ENCODE measurements around the gene RALGPS2. TPM values are rescaled to one million over a fixed set of nuclear protein-coding genes. Genes with fewer than 3 reads are reported as not detected.

Gene RALGPS2
- total and polyA plus RNA-seq, 11 donors, result 1.6 to 12.7 (median 8.0) TPM

DNA sequence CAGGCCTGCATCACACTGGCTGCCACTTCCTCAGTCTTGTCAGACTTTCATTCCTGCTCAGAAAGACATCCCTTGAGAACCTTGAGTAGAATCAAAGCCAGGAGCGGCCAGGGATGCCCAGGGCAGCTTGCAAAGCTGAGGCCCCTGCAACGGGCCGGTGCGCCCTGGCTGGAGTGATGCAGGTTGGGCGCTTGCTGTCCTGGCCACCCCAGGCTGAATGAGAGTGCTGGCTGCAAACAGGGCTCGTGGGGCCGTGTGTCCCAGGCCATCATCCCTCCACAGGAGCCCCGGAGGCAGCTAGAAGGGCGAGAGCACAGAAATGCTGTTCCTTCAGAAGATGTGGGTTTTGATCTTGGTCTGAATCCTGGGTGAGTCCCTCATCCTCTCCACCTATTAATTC lies 233.4 kb downstream of the RALGPS2 start:
- ATAC-seq (no peak), DNase-seq (no peak)
- TF ChIP-seq POLR2A (IDR thresholded peaks at IDR 0.05), result no peak
- TF ChIP-seq, protein P1, sequence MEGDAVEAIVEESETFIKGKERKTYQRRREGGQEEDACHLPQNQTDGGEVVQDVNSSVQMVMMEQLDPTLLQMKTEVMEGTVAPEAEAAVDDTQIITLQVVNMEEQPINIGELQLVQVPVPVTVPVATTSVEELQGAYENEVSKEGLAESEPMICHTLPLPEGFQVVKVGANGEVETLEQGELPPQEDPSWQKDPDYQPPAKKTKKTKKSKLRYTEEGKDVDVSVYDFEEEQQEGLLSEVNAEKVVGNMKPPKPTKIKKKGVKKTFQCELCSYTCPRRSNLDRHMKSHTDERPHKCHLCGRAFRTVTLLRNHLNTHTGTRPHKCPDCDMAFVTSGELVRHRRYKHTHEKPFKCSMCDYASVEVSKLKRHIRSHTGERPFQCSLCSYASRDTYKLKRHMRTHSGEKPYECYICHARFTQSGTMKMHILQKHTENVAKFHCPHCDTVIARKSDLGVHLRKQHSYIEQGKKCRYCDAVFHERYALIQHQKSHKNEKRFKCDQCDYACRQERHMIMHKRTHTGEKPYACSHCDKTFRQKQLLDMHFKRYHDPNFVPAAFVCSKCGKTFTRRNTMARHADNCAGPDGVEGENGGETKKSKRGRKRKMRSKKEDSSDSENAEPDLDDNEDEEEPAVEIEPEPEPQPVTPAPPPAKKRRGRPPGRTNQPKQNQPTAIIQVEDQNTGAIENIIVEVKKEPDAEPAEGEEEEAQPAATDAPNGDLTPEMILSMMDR (IDR thresholded peaks at IDR 0.05), result no peak
- no peaks in the 10 kb centered on the region for H3K9me3 ChIP-seq
- no peak overlapping the region for H3K27ac ChIP-seq
- intact Hi-C loops (cut with DNase I), result no loop called here
- H3K36me3 ChIP-seq, result no peaks in the 10 kb centered on the region
- H3K4me3 ChIP-seq, result no peak overlapping the region
- peaks cover 0 to 6% (median 1%) of the 10 kb centered on the region in 12 donors for H3K4me1 ChIP-seq
- WGBS, 4 donors, result 92 to 98% (median 94%) methylated on average over 5 to 9 of the region's 9 CpGs
- H3K27me3 ChIP-seq, result no peaks in the 10 kb centered on the region

DNA sequence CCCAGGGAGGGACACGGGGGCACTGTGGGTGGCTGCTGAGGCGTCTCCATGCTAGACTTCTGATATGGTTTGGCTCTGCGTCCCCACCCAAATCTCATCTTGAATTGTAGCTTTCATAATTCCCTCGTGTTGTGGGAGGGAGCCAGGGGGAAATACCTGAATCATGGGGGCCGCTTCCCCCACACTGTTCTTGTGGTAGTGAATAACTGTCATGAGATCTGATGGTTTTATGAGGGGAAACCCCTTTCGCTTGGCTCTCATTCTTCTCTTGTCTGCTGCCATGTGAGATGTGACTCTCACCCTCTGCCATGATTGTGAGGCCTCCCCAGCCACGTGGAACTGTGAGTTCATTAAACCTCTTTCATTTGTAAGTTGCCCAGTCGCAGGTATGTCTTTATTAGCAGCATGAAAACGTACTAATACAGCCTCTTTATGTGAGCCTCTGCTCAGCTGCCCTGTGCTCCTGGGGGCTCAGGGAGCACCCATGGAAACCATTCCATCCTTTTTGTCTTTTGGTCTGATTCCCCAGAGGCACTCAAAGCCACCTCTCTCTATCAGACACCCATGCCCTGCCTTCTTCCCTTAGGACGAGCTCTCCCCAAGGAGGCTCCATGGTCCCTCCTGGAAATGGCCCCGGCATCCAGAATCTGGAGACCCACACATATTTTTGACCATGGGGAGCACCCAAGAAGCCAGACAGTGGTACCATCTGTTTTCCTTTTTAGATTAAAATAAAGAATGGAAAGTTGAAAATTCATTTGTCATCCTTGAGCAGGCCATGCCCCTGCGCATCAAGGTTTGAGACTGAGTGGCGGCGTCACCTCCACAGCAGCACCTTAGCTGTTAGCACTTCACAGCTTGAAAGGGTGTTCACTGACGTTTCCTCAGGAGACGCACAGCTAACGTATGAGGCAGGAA lies 234.8 kb downstream of the RALGPS2 start:
- Histone ChIP-seq H3K27me3 (no peaks in the 10 kb centered on the region), H3K4me1 (peaks cover 0 to 2% (median 0%) of the 10 kb centered on the region in 12 donors), H3K27ac (no peak overlapping the region), H3K36me3 (no peaks in the 10 kb centered on the region), H3K9me3 (peaks cover 0 to 7% (median under 1%) of the 10 kb centered on the region in 12 donors), H3K4me3 (no peak overlapping the region)
- no peak for TF ChIP-seq POLR2A (IDR thresholded peaks at IDR 0.05)
- TF ChIP-seq, protein P1 (IDR thresholded peaks at IDR 0.05), result no peak
- DNase-seq (no peak), ATAC-seq (no peak)
- 86 to 92% (median 89%) methylated on average over 17 of the region's 17 CpGs for WGBS, 4 donors
- intact Hi-C loops (cut with DNase I), result no loop called here

DNA sequence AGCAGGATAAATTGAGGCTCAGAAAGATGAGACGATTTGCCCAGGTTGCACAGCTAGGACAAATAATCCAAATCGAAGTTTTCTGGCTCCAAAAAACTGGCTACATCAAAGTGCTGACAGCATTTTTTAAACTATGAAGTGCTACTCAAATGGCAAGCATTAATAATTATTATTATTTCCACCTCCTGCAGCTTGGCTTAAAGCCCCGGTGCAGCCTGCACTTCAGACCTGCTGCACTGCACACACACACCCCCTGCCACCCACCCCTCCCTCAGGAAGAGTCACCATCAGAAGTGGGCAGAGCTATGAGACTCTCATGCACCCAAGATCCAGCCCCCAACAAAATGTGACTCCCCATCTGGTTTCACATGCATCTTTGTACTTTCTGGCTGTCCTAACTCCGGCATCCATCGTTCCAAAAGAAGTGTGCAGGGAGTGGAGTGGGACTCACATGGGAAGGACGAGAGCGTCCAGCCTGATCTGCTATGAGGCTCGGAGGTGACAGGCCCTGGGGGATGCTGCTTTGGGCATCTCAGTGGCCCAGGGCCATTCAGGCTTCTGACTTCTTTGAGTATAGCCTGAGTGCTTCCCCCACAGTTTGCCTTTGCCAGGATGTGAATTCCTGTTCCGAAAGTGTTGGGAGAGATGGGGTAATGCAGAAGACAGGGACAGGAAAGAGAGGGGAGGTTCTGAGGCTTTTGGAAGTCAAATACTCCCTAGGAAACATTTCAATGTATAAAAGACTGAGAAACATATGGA lies 235.6 kb downstream of the RALGPS2 start:
- H3K36me3 ChIP-seq, result no peaks in the 10 kb centered on the region
- ATAC-seq, result no peak
- H3K4me3 ChIP-seq, result no peak overlapping the region
- no peaks in the 10 kb centered on the region for H3K27me3 ChIP-seq
- no peak for TF ChIP-seq POLR2A (IDR thresholded peaks at IDR 0.05)
- TF ChIP-seq, protein P1 (IDR thresholded peaks at IDR 0.05), result no peak
- 65 to 76% (median 72%) methylated on average over 9 of the region's 9 CpGs for WGBS, 4 donors
- H3K27ac ChIP-seq, result no peak overlapping the region
- peaks cover 0 to 2% (median 0%) of the 10 kb centered on the region in 12 donors for H3K4me1 ChIP-seq
- no peak for DNase-seq
- intact Hi-C loops (cut with DNase I), result no loop called here
- H3K9me3 ChIP-seq, result peaks cover 0 to 14% (median 2%) of the 10 kb centered on the region in 12 donors

DNA sequence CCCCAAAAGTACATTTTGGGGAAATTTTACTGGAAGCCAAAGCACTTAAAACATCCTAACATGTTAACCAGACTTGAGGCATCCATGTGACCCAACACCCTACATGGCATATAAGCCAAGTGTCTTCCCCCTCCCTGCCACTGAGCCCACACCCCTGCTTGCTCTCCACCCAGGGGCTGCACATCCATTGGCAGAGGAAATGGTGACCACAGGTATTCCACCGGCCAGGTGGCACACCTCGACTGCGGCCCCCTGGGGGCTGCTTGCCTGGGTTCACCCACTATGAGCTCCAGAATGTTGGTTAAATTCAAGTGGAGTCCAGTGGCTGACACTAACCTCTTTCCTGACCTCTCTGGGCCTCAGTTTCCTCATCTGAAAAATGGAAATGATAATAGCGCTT lies 236.3 kb downstream of the RALGPS2 start:
- Histone ChIP-seq H3K4me1 (peaks cover 0 to 2% (median 0%) of the 10 kb centered on the region in 12 donors), H3K9me3 (peaks cover 0 to 15% (median 2%) of the 10 kb centered on the region in 12 donors), H3K27ac (no peak overlapping the region), H3K36me3 (no peaks in the 10 kb centered on the region), H3K4me3 (no peak overlapping the region), H3K27me3 (no peaks in the 10 kb centered on the region)
- intact Hi-C loops (cut with DNase I), result no loop called here
- ATAC-seq, result no peak
- WGBS, 4 donors, result 90 to 95% (median 92%) methylated on average over 4 of the region's 4 CpGs
- DNase-seq, result no peak
- TF ChIP-seq, protein P1 (IDR thresholded peaks at IDR 0.05), result no peak
- no peak for TF ChIP-seq POLR2A (IDR thresholded peaks at IDR 0.05)
